SK-N-MC (cell line): ENCODE results near the gene TCF7L1.

Experiments
- EZH2 ChIP-seq: fragments of 200-600 bp; sonication (generic); IDR thresholded peaks from one replicate; pipeline ENCODE4 v1.6.1; 2017; ENCODE audit warnings: antibody characterized with exemption
- FOXP2 ChIP-seq: optimal IDR thresholded peaks from 2 replicates; pipeline ENCODE3; 2011; ENCODE audit warnings: mild to moderate bottlenecking, moderate library complexity; ENCODE audit not compliant: insufficient read depth; ENCODE audit errors: extremely low read length, control extremely low read depth
- POLR2AphosphoS5 ChIP-seq: IDR thresholded peaks from 2 replicates; pipeline ENCODE4 v1.6.1; 2012; ENCODE audit warnings: mild to moderate bottlenecking, low read depth, low read length, borderline replicate concordance

GRCh38 chr2:85263591-85263990 lies 130.4 kb downstream of the TCF7L1 start:
- TF ChIP-seq POLR2AphosphoS5 = no peak
- no peak for TF ChIP-seq EZH2
- no peak for TF ChIP-seq FOXP2
